ENCODE results near the gene LIPT2. TPM values are rescaled to one million over a fixed set of nuclear protein-coding genes. Genes with fewer than 3 reads are reported as not detected.

LIPT2 gene
- polyA plus RNA-seq, 1 donor from 2014 or later = 11.3 TPM

DNA sequence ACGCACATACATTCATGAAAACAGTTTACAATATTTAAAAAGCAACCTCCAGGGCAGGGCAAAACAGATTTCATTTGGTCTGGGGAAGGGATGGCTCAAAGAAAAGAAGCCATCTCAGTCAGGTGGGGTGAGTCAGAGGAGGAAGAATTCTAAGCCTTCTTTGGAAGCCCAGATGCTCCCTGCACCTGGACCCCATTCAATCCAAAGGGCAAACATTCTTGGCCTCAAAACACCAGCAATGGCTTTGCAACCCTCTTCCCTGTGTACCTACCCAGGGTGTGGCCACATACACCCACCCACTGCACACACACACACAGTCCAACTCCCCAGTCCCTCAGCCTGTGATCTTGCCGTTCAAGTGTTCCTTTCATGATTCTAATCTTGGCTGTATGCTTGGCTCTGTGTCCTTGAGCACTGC, 28.2 kb downstream of the LIPT2 start:
- no peak overlapping the region for H3K4me3 ChIP-seq (ENCODE audit: low read length)
- no peaks in the 10 kb centered on the region for H3K27me3 ChIP-seq (ENCODE audit: insufficient read depth, low read depth, low read length)
- H3K79me2 ChIP-seq (replicated peaks; ENCODE audit: insufficient read depth, low read length) = no peaks in the 10 kb centered on the region
- H3K9ac ChIP-seq (ENCODE audit: low read length) = no peak overlapping the region
- H3F3A ChIP-seq (ENCODE audit: insufficient read depth, low read length, poor library complexity, severe bottlenecking) = no peaks in the 10 kb centered on the region
- H3K9me3 ChIP-seq (ENCODE audit: low read length) = no peaks in the 10 kb centered on the region
- H3K36me3 ChIP-seq (ENCODE audit: insufficient read depth, low read length) = no peaks in the 10 kb centered on the region
- no peak overlapping the region for H2AFZ ChIP-seq (ENCODE audit: low read depth, low read length)
- TF ChIP-seq POLR2AphosphoS5 (IDR thresholded peaks at IDR 0.05) = no peak
- no peak for TF ChIP-seq EZH2 (IDR thresholded peaks at IDR 0.05; ENCODE audit: borderline replicate concordance, insufficient read depth, low read length, poor library complexity, severe bottlenecking)
- TF ChIP-seq, protein P1, sequence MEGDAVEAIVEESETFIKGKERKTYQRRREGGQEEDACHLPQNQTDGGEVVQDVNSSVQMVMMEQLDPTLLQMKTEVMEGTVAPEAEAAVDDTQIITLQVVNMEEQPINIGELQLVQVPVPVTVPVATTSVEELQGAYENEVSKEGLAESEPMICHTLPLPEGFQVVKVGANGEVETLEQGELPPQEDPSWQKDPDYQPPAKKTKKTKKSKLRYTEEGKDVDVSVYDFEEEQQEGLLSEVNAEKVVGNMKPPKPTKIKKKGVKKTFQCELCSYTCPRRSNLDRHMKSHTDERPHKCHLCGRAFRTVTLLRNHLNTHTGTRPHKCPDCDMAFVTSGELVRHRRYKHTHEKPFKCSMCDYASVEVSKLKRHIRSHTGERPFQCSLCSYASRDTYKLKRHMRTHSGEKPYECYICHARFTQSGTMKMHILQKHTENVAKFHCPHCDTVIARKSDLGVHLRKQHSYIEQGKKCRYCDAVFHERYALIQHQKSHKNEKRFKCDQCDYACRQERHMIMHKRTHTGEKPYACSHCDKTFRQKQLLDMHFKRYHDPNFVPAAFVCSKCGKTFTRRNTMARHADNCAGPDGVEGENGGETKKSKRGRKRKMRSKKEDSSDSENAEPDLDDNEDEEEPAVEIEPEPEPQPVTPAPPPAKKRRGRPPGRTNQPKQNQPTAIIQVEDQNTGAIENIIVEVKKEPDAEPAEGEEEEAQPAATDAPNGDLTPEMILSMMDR (IDR thresholded peaks at IDR 0.05; ENCODE audit: poor library complexity, severe bottlenecking) = no peak
- no peak for TF ChIP-seq MXI1 (conservative IDR thresholded peaks at IDR 0.05; ENCODE audit: poor library complexity, severe bottlenecking)
- no peak for TF ChIP-seq RAD21 (conservative IDR thresholded peaks at IDR 0.05)
- no peak for TF ChIP-seq EP300 (conservative IDR thresholded peaks at IDR 0.05; ENCODE audit: poor library complexity, severe bottlenecking)
- no peak for TF ChIP-seq SMC3 (conservative IDR thresholded peaks at IDR 0.05; ENCODE audit: poor library complexity)
- TF ChIP-seq, protein P2, sequence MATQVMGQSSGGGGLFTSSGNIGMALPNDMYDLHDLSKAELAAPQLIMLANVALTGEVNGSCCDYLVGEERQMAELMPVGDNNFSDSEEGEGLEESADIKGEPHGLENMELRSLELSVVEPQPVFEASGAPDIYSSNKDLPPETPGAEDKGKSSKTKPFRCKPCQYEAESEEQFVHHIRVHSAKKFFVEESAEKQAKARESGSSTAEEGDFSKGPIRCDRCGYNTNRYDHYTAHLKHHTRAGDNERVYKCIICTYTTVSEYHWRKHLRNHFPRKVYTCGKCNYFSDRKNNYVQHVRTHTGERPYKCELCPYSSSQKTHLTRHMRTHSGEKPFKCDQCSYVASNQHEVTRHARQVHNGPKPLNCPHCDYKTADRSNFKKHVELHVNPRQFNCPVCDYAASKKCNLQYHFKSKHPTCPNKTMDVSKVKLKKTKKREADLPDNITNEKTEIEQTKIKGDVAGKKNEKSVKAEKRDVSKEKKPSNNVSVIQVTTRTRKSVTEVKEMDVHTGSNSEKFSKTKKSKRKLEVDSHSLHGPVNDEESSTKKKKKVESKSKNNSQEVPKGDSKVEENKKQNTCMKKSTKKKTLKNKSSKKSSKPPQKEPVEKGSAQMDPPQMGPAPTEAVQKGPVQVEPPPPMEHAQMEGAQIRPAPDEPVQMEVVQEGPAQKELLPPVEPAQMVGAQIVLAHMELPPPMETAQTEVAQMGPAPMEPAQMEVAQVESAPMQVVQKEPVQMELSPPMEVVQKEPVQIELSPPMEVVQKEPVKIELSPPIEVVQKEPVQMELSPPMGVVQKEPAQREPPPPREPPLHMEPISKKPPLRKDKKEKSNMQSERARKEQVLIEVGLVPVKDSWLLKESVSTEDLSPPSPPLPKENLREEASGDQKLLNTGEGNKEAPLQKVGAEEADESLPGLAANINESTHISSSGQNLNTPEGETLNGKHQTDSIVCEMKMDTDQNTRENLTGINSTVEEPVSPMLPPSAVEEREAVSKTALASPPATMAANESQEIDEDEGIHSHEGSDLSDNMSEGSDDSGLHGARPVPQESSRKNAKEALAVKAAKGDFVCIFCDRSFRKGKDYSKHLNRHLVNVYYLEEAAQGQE (IDR thresholded peaks at IDR 0.05; ENCODE audit: borderline replicate concordance) = no peak
- H3K9me2 ChIP-seq (ENCODE audit: insufficient read depth, low read length) = no peaks in the 10 kb centered on the region
- H3K4me2 ChIP-seq (ENCODE audit: low read length) = no peak overlapping the region
- H3K27ac ChIP-seq (ENCODE audit: low read length) = no peak overlapping the region
- H4K20me1 ChIP-seq (ENCODE audit: insufficient read depth) = no peaks in the 10 kb centered on the region

DNA sequence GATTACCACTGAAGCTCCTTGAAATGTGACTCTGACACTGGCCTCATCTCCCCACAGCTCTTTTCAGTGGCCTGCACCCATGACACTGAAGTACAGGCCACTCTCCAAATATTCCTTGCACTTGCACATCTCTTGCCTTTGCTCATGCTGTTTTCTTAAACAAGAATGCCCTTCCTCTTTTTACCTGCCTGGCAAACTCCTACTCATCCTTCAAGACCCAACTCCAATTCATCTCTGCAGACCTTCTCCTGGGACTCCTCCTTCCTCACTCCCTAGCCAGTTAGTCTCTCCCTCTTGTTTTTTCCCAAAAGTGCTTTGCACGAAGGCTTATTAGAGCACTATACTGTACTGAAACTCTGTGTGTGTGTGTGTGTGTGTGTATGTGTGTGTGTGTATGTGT, 28.8 kb downstream of the LIPT2 start:
- no peak overlapping the region for H2AFZ ChIP-seq (ENCODE audit: low read depth, low read length)
- H3F3A ChIP-seq (ENCODE audit: insufficient read depth, low read length, poor library complexity, severe bottlenecking) = no peaks in the 10 kb centered on the region
- H3K9ac ChIP-seq (ENCODE audit: low read length) = no peak overlapping the region
- H4K20me1 ChIP-seq (ENCODE audit: insufficient read depth) = no peaks in the 10 kb centered on the region
- no peaks in the 10 kb centered on the region for H3K9me2 ChIP-seq (ENCODE audit: insufficient read depth, low read length)
- no peak overlapping the region for H3K4me2 ChIP-seq (ENCODE audit: low read length)
- no peaks in the 10 kb centered on the region for H3K9me3 ChIP-seq (ENCODE audit: low read length)
- no peaks in the 10 kb centered on the region for H3K36me3 ChIP-seq (ENCODE audit: insufficient read depth, low read length)
- no peak overlapping the region for H3K4me3 ChIP-seq (ENCODE audit: low read length)
- TF ChIP-seq, protein P1 (IDR thresholded peaks at IDR 0.05; ENCODE audit: poor library complexity, severe bottlenecking) = no peak
- TF ChIP-seq, protein P2 (IDR thresholded peaks at IDR 0.05; ENCODE audit: borderline replicate concordance) = no peak
- no peak for TF ChIP-seq EP300 (conservative IDR thresholded peaks at IDR 0.05; ENCODE audit: poor library complexity, severe bottlenecking)
- no peak for TF ChIP-seq MXI1 (conservative IDR thresholded peaks at IDR 0.05; ENCODE audit: poor library complexity, severe bottlenecking)
- no peak for TF ChIP-seq POLR2AphosphoS5 (IDR thresholded peaks at IDR 0.05)
- no peak for TF ChIP-seq SMC3 (conservative IDR thresholded peaks at IDR 0.05; ENCODE audit: poor library complexity)
- no peak for TF ChIP-seq EZH2 (IDR thresholded peaks at IDR 0.05; ENCODE audit: borderline replicate concordance, insufficient read depth, low read length, poor library complexity, severe bottlenecking)
- no peak for TF ChIP-seq RAD21 (conservative IDR thresholded peaks at IDR 0.05)
- TF ChIP-seq TAF1 (IDR thresholded peaks at IDR 0.05; ENCODE audit: low read depth) = no peak
- no peaks in the 10 kb centered on the region for H3K79me2 ChIP-seq (replicated peaks; ENCODE audit: insufficient read depth, low read length)
- no peaks in the 10 kb centered on the region for H3K27me3 ChIP-seq (ENCODE audit: insufficient read depth, low read depth, low read length)
- no peak overlapping the region for H3K27ac ChIP-seq (ENCODE audit: low read length)

All from neural cell (in vitro differentiated cells).